WTC11 (cell line): ENCODE measurements around the gene ANKRD50. TPM values are rescaled to one million over a fixed set of nuclear protein-coding genes. Genes with fewer than 3 reads are reported as not detected.

Experiments used
- ATAC-seq: fragments of 200-7000 bp; cut with Tn5 transposase; 2 replicates; pipeline ENCODE4 v1.10.0; 2021; ENCODE audit warnings: mild to moderate bottlenecking, moderate library complexity
- Bru-seq: library from RNA; stranded (reverse); fragments of 400-500 nt; gene quantifications from one replicate; lab custom pipeline; 2021; lab: Mats Ljungman, UMichigan
- CTCF ChIA-PET: fragments of 300-600 bp; sonication (Branson Sonifier 250); formaldehyde crosslinking; loops from one replicate; lab custom pipeline; 2021; ENCODE audit warnings: antibody characterized with exemption; lab: Charles Lee
- POLR2A ChIA-PET: fragments of 350-600 bp; sonication (Branson Sonifier 250); formaldehyde crosslinking; loops from one replicate; lab custom pipeline; 2021; ENCODE audit warnings: antibody characterized with exemption; lab: Charles Lee
- DNase-seq: peaks from one replicate; pipeline ENCODE4 v3.0.0; 2021; ENCODE audit warnings: low spot score
- H3K27ac Mint-ChIP-seq: 2 replicates; pipeline ENCODE4 v1.8.0; 2021; ENCODE audit warnings: mixed read lengths
- H3K27me3 Mint-ChIP-seq: 2 replicates; pipeline ENCODE4 v1.8.0; 2021; ENCODE audit warnings: low read depth, mild to moderate bottlenecking, moderate library complexity, mixed read lengths
- H3K36me3 Mint-ChIP-seq: 2 replicates; pipeline ENCODE4 v1.8.0; 2021; ENCODE audit warnings: mixed read lengths
- H3K4me1 Mint-ChIP-seq: 2 replicates; pipeline ENCODE4 v1.8.0; 2022; ENCODE audit warnings: mixed read lengths
- H3K4me3 Mint-ChIP-seq: 2 replicates; pipeline ENCODE4 v1.8.0; 2021; ENCODE audit warnings: mild to moderate bottlenecking, moderate library complexity, mixed read lengths
- H3K9me3 Mint-ChIP-seq: 2 replicates; pipeline ENCODE4 v1.8.0; 2021; ENCODE audit warnings: mixed read lengths
- ETV6 ChIP-seq: sonication (generic); formaldehyde crosslinking; IDR thresholded peaks from 2 replicates; pipeline ENCODE4 v1.8.1; 2022; ENCODE audit warnings: mild to moderate bottlenecking, missing genetic modification reagents
- FOXK1 ChIP-seq: sonication (generic); formaldehyde crosslinking; IDR thresholded peaks from 2 replicates; pipeline ENCODE4 v1.8.0; 2022; ENCODE audit warnings: mild to moderate bottlenecking, moderate library complexity, missing genetic modification reagents
- GABPB1 ChIP-seq: sonication (generic); formaldehyde crosslinking; IDR thresholded peaks from 2 replicates; pipeline ENCODE4 v1.8.1; 2023; ENCODE audit warnings: mild to moderate bottlenecking, missing genetic modification reagents
- MYBL2 ChIP-seq: sonication (generic); formaldehyde crosslinking; IDR thresholded peaks from 2 replicates; pipeline ENCODE4 v1.8.1; 2023; ENCODE audit warnings: mild to moderate bottlenecking, moderate library complexity, missing genetic modification reagents
- NFE2L1 ChIP-seq: sonication (generic); formaldehyde crosslinking; IDR thresholded peaks from 2 replicates; pipeline ENCODE4 v1.8.1; 2023; ENCODE audit warnings: missing genetic modification reagents
- NR1H2 ChIP-seq: sonication (generic); formaldehyde crosslinking; IDR thresholded peaks from 2 replicates; pipeline ENCODE4 v1.9.0; 2021; ENCODE audit warnings: mild to moderate bottlenecking, moderate library complexity, missing genetic modification reagents
- RORB ChIP-seq: fragments of 250-450 bp; sonication (Bioruptor Pico); IDR thresholded peaks from 2 replicates; pipeline ENCODE4 v1.9.0; 2021; ENCODE audit warnings: mild to moderate bottlenecking
- SOX15 ChIP-seq: fragments of 250-450 bp; sonication (Bioruptor Pico); IDR thresholded peaks from 2 replicates; pipeline ENCODE4 v1.9.0; 2021; ENCODE audit warnings: mild to moderate bottlenecking
- SP1 ChIP-seq: sonication (generic); formaldehyde crosslinking; conservative IDR thresholded peaks from 2 replicates; pipeline ENCODE4 v1.8.1; 2022; ENCODE audit warnings: missing genetic modification reagents
- USF2 ChIP-seq: sonication (generic); formaldehyde crosslinking; IDR thresholded peaks from 2 replicates; pipeline ENCODE4 v1.8.1; 2023; ENCODE audit warnings: mild to moderate bottlenecking, missing genetic modification reagents, moderate library complexity
- ZBTB21 ChIP-seq: sonication (generic); formaldehyde crosslinking; IDR thresholded peaks from 2 replicates; pipeline ENCODE4 v1.8.1; 2023; ENCODE audit warnings: mild to moderate bottlenecking, missing genetic modification reagents, borderline replicate concordance
- ZNF232 ChIP-seq: sonication (generic); formaldehyde crosslinking; IDR thresholded peaks from 2 replicates; pipeline ENCODE4 v1.8.0; 2022; ENCODE audit warnings: mild to moderate bottlenecking, missing genetic modification reagents
- ZNF263 ChIP-seq: sonication (generic); formaldehyde crosslinking; IDR thresholded peaks from 2 replicates; pipeline ENCODE4 v1.8.1; 2022; ENCODE audit warnings: low read depth, mild to moderate bottlenecking, moderate library complexity, missing genetic modification reagents
- long read RNA-seq, 3 experiments: library from RNA in 1 of 3; library from capped mRNA in 1 of 3; library from polyadenylated mRNA in 1 of 3; unstranded in 2 of 3; stranded (forward) in 1 of 3; transcript quantifications; one replicate each; pipeline ENCODE4 v2.0.0, GENCODE V29; 2021
- total RNA-seq: library from RNA; stranded (reverse); gene quantifications from 3 replicates; pipeline ENCODE4 v1.2.3, GENCODE V29; 2021
- TF ChIP-seq, protein P1 (sequence below): sonication (generic); formaldehyde crosslinking; IDR thresholded peaks from 2 replicates; pipeline ENCODE4 v1.8.0; 2023; ENCODE audit warnings: missing genetic modification reagents
- TF ChIP-seq, protein P2 (sequence below): fragments of 250-450 bp; sonication (Bioruptor Pico); IDR thresholded peaks from 2 replicates; pipeline ENCODE4 v1.9.0; 2021; ENCODE audit warnings: moderate library complexity, mild to moderate bottlenecking, inconsistent platforms, borderline replicate concordance
- TF ChIP-seq, protein P3 (sequence below): sonication (generic); formaldehyde crosslinking; IDR thresholded peaks from 2 replicates; pipeline ENCODE4 v1.8.0; 2022; ENCODE audit warnings: mild to moderate bottlenecking, missing genetic modification reagents
- TF ChIP-seq, protein P4 (sequence below): sonication (generic); formaldehyde crosslinking; IDR thresholded peaks from 2 replicates; pipeline ENCODE4 v1.8.0; 2022; ENCODE audit warnings: missing genetic modification reagents
- TF ChIP-seq, protein P5 (sequence below): sonication (generic); formaldehyde crosslinking; IDR thresholded peaks from 2 replicates; pipeline ENCODE4 v1.8.1; 2023; ENCODE audit warnings: mild to moderate bottlenecking, missing genetic modification reagents, moderate library complexity
- TF ChIP-seq, protein P6 (sequence below): sonication (generic); formaldehyde crosslinking; IDR thresholded peaks from 2 replicates; pipeline ENCODE4 v1.8.0; 2023; ENCODE audit warnings: mild to moderate bottlenecking, missing genetic modification reagents

Gene ANKRD50, protein sequence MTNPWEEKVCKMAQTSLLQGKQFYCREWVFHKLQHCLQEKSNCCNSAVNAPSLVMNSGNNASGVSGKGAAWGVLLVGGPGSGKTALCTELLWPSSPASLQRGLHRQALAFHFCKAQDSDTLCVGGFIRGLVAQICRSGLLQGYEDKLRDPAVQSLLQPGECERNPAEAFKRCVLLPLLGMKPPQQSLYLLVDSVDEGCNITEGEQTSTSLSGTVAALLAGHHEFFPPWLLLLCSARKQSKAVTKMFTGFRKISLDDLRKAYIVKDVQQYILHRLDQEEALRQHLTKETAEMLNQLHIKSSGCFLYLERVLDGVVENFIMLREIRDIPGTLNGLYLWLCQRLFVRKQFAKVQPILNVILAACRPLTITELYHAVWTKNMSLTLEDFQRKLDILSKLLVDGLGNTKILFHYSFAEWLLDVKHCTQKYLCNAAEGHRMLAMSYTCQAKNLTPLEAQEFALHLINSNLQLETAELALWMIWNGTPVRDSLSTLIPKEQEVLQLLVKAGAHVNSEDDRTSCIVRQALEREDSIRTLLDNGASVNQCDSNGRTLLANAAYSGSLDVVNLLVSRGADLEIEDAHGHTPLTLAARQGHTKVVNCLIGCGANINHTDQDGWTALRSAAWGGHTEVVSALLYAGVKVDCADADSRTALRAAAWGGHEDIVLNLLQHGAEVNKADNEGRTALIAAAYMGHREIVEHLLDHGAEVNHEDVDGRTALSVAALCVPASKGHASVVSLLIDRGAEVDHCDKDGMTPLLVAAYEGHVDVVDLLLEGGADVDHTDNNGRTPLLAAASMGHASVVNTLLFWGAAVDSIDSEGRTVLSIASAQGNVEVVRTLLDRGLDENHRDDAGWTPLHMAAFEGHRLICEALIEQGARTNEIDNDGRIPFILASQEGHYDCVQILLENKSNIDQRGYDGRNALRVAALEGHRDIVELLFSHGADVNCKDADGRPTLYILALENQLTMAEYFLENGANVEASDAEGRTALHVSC (N-terminal part only)
- total RNA-seq (17.3 to 18.4 TPM (median 18.1 TPM) in 3 replicates), Bru-seq, nascent RNA (percentile 95 among the genes with signal in this experiment)
- long read RNA-seq, experiment 1, full-length matches to known transcripts, result 19 of 56 reads
- long read RNA-seq, experiment 1, partial matches to known transcripts, result 35 of 56 reads
- long read RNA-seq, experiment 1, other reads (novel, unspliced or antisense), result 2 of 56 reads
- long read RNA-seq, experiment 2, full-length matches to known transcripts, result 1 of 26 reads
- long read RNA-seq, experiment 2, partial matches to known transcripts, result 8 of 26 reads
- long read RNA-seq, experiment 2, other reads (novel, unspliced or antisense), result 17 of 26 reads
- long read RNA-seq, experiment 3, partial matches to known transcripts, result 2 of 2 reads
- long read RNA-seq, experiment 3, other reads (novel, unspliced or antisense), result 0 of 2 reads

- no peaks in the 10 kb centered on the region for H3K9me3 Mint-ChIP-seq
- TF ChIP-seq ZNF263, result no peak
- TF ChIP-seq, protein P1, sequence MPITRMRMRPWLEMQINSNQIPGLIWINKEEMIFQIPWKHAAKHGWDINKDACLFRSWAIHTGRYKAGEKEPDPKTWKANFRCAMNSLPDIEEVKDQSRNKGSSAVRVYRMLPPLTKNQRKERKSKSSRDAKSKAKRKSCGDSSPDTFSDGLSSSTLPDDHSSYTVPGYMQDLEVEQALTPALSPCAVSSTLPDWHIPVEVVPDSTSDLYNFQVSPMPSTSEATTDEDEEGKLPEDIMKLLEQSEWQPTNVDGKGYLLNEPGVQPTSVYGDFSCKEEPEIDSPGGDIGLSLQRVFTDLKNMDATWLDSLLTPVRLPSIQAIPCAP (CRISPR knock-in tag), result peak; percentile 69
- TF ChIP-seq NFE2L1 (CRISPR knock-in tag), result peak; percentile 31; the same call in 1 of the 2 replicates
- TF ChIP-seq, protein P2, sequence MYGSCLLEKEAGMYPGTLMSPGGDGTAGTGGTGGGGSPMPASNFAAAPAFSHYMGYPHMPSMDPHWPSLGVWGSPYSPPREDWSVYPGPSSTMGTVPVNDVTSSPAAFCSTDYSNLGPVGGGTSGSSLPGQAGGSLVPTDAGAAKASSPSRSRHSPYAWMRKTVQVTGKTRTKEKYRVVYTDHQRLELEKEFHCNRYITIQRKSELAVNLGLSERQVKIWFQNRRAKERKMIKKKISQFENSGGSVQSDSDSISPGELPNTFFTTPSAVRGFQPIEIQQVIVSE, result no peak
- 0 out of 2 replicates have a peak, but pooled peaks have one; percentile 6 for TF ChIP-seq USF2 (CRISPR knock-in tag)
- TF ChIP-seq, protein P3, sequence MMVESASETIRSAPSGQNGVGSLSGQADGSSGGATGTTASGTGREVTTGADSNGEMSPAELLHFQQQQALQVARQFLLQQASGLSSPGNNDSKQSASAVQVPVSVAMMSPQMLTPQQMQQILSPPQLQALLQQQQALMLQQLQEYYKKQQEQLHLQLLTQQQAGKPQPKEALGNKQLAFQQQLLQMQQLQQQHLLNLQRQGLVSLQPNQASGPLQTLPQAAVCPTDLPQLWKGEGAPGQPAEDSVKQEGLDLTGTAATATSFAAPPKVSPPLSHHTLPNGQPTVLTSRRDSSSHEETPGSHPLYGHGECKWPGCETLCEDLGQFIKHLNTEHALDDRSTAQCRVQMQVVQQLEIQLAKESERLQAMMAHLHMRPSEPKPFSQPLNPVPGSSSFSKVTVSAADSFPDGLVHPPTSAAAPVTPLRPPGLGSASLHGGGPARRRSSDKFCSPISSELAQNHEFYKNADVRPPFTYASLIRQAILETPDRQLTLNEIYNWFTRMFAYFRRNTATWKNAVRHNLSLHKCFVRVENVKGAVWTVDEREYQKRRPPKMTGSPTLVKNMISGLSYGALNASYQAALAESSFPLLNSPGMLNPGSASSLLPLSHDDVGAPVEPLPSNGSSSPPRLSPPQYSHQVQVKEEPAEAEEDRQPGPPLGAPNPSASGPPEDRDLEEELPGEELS, result peak; percentile 53; the same call in 1 of the 2 replicates
- no peak for TF ChIP-seq GABPB1 (CRISPR knock-in tag)
- TF ChIP-seq, protein P4, sequence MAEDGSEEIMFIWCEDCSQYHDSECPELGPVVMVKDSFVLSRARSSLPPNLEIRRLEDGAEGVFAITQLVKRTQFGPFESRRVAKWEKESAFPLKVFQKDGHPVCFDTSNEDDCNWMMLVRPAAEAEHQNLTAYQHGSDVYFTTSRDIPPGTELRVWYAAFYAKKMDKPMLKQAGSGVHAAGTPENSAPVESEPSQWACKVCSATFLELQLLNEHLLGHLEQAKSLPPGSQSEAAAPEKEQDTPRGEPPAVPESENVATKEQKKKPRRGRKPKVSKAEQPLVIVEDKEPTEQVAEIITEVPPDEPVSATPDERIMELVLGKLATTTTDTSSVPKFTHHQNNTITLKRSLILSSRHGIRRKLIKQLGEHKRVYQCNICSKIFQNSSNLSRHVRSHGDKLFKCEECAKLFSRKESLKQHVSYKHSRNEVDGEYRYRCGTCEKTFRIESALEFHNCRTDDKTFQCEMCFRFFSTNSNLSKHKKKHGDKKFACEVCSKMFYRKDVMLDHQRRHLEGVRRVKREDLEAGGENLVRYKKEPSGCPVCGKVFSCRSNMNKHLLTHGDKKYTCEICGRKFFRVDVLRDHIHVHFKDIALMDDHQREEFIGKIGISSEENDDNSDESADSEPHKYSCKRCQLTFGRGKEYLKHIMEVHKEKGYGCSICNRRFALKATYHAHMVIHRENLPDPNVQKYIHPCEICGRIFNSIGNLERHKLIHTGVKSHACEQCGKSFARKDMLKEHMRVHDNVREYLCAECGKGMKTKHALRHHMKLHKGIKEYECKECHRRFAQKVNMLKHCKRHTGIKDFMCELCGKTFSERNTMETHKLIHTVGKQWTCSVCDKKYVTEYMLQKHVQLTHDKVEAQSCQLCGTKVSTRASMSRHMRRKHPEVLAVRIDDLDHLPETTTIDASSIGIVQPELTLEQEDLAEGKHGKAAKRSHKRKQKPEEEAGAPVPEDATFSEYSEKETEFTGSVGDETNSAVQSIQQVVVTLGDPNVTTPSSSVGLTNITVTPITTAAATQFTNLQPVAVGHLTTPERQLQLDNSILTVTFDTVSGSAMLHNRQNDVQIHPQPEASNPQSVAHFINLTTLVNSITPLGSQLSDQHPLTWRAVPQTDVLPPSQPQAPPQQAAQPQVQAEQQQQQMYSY (CRISPR knock-in tag), result peak; percentile 68
- TF ChIP-seq SP1 (CRISPR knock-in tag), result peak; percentile 85
- TF ChIP-seq ZBTB21 (CRISPR knock-in tag), result no peak
- TF ChIP-seq, protein P5, sequence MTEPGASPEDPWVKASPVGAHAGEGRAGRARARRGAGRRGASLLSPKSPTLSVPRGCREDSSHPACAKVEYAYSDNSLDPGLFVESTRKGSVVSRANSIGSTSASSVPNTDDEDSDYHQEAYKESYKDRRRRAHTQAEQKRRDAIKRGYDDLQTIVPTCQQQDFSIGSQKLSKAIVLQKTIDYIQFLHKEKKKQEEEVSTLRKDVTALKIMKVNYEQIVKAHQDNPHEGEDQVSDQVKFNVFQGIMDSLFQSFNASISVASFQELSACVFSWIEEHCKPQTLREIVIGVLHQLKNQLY (CRISPR knock-in tag), result no peak
- peak; percentile 61 for TF ChIP-seq MYBL2 (CRISPR knock-in tag)
- no peak for TF ChIP-seq RORB (CRISPR knock-in tag)
- TF ChIP-seq FOXK1 (CRISPR knock-in tag), result 0 out of 2 replicates have a peak, but pooled peaks have one; percentile 20
- peak; percentile 29; the same call in 1 of the 2 replicates for TF ChIP-seq ETV6 (CRISPR knock-in tag)
- TF ChIP-seq SOX15 (CRISPR knock-in tag), result no peak
- no peak for TF ChIP-seq ZNF232 (CRISPR knock-in tag)
- TF ChIP-seq NR1H2 (CRISPR knock-in tag), result no peak
- TF ChIP-seq, protein P6, sequence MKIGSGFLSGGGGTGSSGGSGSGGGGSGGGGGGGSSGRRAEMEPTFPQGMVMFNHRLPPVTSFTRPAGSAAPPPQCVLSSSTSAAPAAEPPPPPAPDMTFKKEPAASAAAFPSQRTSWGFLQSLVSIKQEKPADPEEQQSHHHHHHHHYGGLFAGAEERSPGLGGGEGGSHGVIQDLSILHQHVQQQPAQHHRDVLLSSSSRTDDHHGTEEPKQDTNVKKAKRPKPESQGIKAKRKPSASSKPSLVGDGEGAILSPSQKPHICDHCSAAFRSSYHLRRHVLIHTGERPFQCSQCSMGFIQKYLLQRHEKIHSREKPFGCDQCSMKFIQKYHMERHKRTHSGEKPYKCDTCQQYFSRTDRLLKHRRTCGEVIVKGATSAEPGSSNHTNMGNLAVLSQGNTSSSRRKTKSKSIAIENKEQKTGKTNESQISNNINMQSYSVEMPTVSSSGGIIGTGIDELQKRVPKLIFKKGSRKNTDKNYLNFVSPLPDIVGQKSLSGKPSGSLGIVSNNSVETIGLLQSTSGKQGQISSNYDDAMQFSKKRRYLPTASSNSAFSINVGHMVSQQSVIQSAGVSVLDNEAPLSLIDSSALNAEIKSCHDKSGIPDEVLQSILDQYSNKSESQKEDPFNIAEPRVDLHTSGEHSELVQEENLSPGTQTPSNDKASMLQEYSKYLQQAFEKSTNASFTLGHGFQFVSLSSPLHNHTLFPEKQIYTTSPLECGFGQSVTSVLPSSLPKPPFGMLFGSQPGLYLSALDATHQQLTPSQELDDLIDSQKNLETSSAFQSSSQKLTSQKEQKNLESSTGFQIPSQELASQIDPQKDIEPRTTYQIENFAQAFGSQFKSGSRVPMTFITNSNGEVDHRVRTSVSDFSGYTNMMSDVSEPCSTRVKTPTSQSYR (CRISPR knock-in tag), result peak; percentile 75; the same call in 1 of the 2 replicates
Measured at GRCh38 chr4:124712372-124713184, at the start of gene ANKRD50. TSS of gene ANKRD50 (minus strand) at chr4:124712732. CDS start at chr4:124710511, 2,221 bp downstream.

More at GRCh38 chr4:124712372-124713184, at the start of gene ANKRD50:
- ChIA-PET POLR2A (interaction anchor here (1.4 kb wide), 1 partner anchor 378 kb away, joined by 3 read pairs; no protein-coding TSS in a partner anchor), CTCF (interaction anchor here (2.0 kb wide), 1 partner anchor 378 kb away, joined by 4 read pairs; no protein-coding TSS in a partner anchor)
- peak; percentile 89 for DNase-seq
- peak; percentile 79 for ATAC-seq
- H3K36me3 Mint-ChIP-seq, result no peaks in the 10 kb centered on the region
- H3K4me3 Mint-ChIP-seq, result peak within 1 kb of the TSS; percentile 92
- H3K4me1 Mint-ChIP-seq, result peaks cover 27% of the 10 kb centered on the region
- H3K27ac Mint-ChIP-seq, result peak within 1 kb of the TSS; percentile 100
- no peaks in the 10 kb centered on the region for H3K27me3 Mint-ChIP-seq
